ENCODE data around the gene C12orf43. TPM values are rescaled to one million over a fixed set of nuclear protein-coding genes. Genes with fewer than 3 reads are reported as not detected.

Gene C12orf43
- total and polyA plus RNA-seq, 2 of the 4 experiments (the other 2 are of a cell fraction): 12.5 to 13.5 TPM

GRCh38 chr12:121015825-121016766 lies at the start of gene C12orf43 (continued):
- TF ChIP-seq, protein P1, sequence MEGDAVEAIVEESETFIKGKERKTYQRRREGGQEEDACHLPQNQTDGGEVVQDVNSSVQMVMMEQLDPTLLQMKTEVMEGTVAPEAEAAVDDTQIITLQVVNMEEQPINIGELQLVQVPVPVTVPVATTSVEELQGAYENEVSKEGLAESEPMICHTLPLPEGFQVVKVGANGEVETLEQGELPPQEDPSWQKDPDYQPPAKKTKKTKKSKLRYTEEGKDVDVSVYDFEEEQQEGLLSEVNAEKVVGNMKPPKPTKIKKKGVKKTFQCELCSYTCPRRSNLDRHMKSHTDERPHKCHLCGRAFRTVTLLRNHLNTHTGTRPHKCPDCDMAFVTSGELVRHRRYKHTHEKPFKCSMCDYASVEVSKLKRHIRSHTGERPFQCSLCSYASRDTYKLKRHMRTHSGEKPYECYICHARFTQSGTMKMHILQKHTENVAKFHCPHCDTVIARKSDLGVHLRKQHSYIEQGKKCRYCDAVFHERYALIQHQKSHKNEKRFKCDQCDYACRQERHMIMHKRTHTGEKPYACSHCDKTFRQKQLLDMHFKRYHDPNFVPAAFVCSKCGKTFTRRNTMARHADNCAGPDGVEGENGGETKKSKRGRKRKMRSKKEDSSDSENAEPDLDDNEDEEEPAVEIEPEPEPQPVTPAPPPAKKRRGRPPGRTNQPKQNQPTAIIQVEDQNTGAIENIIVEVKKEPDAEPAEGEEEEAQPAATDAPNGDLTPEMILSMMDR (conservative IDR thresholded peaks at IDR 0.05; ENCODE audit: low read depth, low read length): no peak
- TF ChIP-seq POLR2A (IDR thresholded peaks at IDR 0.05; ENCODE audit: low read depth, low read length) (peak; percentile 65; the same call in 1 of the 2 replicates), MAFK (IDR thresholded peaks at IDR 0.05; ENCODE audit: low read depth, low read length) (no peak), USF2 (IDR thresholded peaks at IDR 0.05; ENCODE audit: low read depth, low read length) (peak; percentile 75), NFE2L2 (IDR thresholded peaks at IDR 0.05; ENCODE audit: low read depth, low read length) (no peak)
